HAP-1 (cell line): ENCODE measurements around the gene ARHGAP15.

ENCODE experiments used
- DNase-seq, 2 experiments: peaks; one replicate each; pipeline ENCODE4 v3.0.0-alpha.2; 2016 to 2020; ENCODE audit warnings: low spot score in 2 of 2
- H3K27me3 ChIP-seq: fragments of 250-450 bp; sonication (Bioruptor Pico); 2 replicates; pipeline ENCODE4 v1.5.1; 2020; ENCODE audit warnings: low read depth, mild to moderate bottlenecking, moderate library complexity
- H3K36me3 ChIP-seq: fragments of 250-450 bp; sonication (Bioruptor Pico); replicated peaks from 2 replicates; pipeline ENCODE4 v1.5.1; 2020; ENCODE audit warnings: mild to moderate bottlenecking
- H3K4me1 ChIP-seq: fragments of 250-450 bp; sonication (Bioruptor Pico); 2 replicates; pipeline ENCODE4 v1.5.1; 2020; ENCODE audit warnings: mild to moderate bottlenecking
- H3K4me3 ChIP-seq: fragments of 250-450 bp; sonication (Bioruptor Pico); 2 replicates; pipeline ENCODE4 v1.5.1; 2020; ENCODE audit warnings: mild to moderate bottlenecking, moderate library complexity
- H3K9me3 ChIP-seq: fragments of 250-450 bp; sonication (Bioruptor Pico); 2 replicates; pipeline ENCODE4 v1.5.1; 2020; ENCODE audit warnings: mild to moderate bottlenecking, moderate library complexity
- in situ Hi-C: fragments of 300-500 bp; cut with MboI; formaldehyde crosslinking; loops from 3 replicates; pipeline ENCODE4 v1.14.3; 2020; ENCODE audit warnings: low sequenced_read_pairs, inconsistent platforms, mixed read lengths

ARHGAP15 gene

GRCh38 chr2:143548032-143548431 lies 418.8 kb downstream of the ARHGAP15 start:
- DNase-seq: no peak
- Histone ChIP-seq H3K4me1 (no peaks in the 10 kb centered on the region; the same call in 1 of the 2 replicates), H3K27me3 (no peaks in the 10 kb centered on the region), H3K9me3 (no peaks in the 10 kb centered on the region), H3K36me3 (no peaks in the 10 kb centered on the region), H3K4me3 (no peak overlapping the region)
- in situ Hi-C loops: no loop called here

GRCh38 chr2:143550500-143550899 lies 421.3 kb downstream of the ARHGAP15 start:
- H3K27me3 ChIP-seq: no peaks in the 10 kb centered on the region
- no peaks in the 10 kb centered on the region; the same call in 1 of the 2 replicates for H3K4me1 ChIP-seq
- in situ Hi-C loops: no loop called here
- no peak overlapping the region for H3K4me3 ChIP-seq
- no peaks in the 10 kb centered on the region for H3K9me3 ChIP-seq
- H3K36me3 ChIP-seq: no peaks in the 10 kb centered on the region
- DNase-seq: no peak

GRCh38 chr2:143551971-143552650 lies 422.9 kb downstream of the ARHGAP15 start:
- no peaks in the 10 kb centered on the region for H3K27me3 ChIP-seq
- in situ Hi-C loops: no loop called here
- H3K4me1 ChIP-seq: no peaks in the 10 kb centered on the region
- H3K9me3 ChIP-seq: no peaks in the 10 kb centered on the region
- H3K4me3 ChIP-seq: no peak overlapping the region
- no peaks in the 10 kb centered on the region for H3K36me3 ChIP-seq
- DNase-seq: no peak

GRCh38 chr2:143553261-143553660 lies 424.0 kb downstream of the ARHGAP15 start:
- Histone ChIP-seq H3K36me3 (no peaks in the 10 kb centered on the region), H3K4me1 (no peaks in the 10 kb centered on the region), H3K4me3 (no peak overlapping the region), H3K9me3 (no peaks in the 10 kb centered on the region), H3K27me3 (no peaks in the 10 kb centered on the region)
- DNase-seq: no peak
- in situ Hi-C loops: no loop called here

- Histone ChIP-seq H3K4me3 (no peak overlapping the region), H3K27me3 (no peaks in the 10 kb centered on the region), H3K4me1 (no peaks in the 10 kb centered on the region), H3K9me3 (no peaks in the 10 kb centered on the region), H3K36me3 (no peaks in the 10 kb centered on the region)
- no peak for DNase-seq
- in situ Hi-C loops: no loop called here
Observed at GRCh38 chr2:143558665-143559064, 429.4 kb downstream of the ARHGAP15 start.

DNA sequence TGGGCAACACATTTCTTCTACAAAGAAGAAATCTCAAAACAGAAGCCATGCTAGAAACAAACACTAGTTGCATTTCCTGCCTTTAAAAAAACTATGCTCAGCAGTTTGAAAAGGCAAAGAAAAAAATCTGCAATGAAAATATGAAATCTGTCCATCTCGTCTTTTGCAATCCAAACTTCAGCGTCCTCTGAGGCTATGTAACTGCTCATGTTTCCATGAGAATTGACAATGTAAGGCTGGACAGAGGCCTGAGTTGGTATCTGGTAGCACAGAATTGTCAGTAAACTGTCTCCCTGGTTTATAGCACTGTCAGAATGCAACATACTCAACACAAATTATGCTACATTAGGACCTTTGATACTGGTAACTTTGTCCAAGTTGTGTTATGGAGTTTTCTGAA lies 429.9 kb downstream of the ARHGAP15 start:
- in situ Hi-C loops: no loop called here
- H3K4me1 ChIP-seq: no peaks in the 10 kb centered on the region
- DNase-seq: no peak
- H3K4me3 ChIP-seq: no peak overlapping the region
- no peaks in the 10 kb centered on the region for H3K9me3 ChIP-seq
- H3K27me3 ChIP-seq: no peaks in the 10 kb centered on the region
- H3K36me3 ChIP-seq: no peaks in the 10 kb centered on the region

DNA sequence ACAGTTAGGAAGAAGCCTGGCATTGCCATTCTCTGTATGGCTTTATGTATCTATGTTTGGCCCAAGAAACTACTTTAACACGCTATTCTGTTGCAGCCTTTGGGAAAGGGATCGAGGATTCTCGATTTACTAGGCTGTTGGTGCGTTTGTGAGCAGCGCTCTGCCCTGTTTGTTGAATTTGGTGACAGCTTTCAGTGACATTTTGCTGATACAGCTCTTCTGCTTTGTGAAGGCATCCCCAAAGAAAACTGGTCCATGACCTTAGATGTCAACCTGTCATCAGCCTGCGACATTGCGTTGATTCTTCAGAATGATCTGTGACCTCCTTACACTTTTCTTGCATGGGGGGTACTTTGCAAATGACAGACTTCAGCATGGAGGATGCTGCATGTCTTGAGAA lies 431.5 kb downstream of the ARHGAP15 start:
- Histone ChIP-seq H3K27me3 (no peaks in the 10 kb centered on the region), H3K9me3 (no peaks in the 10 kb centered on the region), H3K4me3 (no peak overlapping the region), H3K4me1 (no peaks in the 10 kb centered on the region), H3K36me3 (no peaks in the 10 kb centered on the region)
- in situ Hi-C loops: no loop called here
- DNase-seq: no peak

GRCh38 chr2:143564419-143564818 lies 435.2 kb downstream of the ARHGAP15 start:
- no peaks in the 10 kb centered on the region for H3K4me1 ChIP-seq

GRCh38 chr2:143571747-143572146 lies 442.5 kb downstream of the ARHGAP15 start:
- in situ Hi-C loops: no loop called here
- Histone ChIP-seq H3K27me3 (0 out of 2 replicates have a peak, but pooled peaks cover 2% of the 10 kb centered on the region), H3K4me1 (peaks cover 3% of the 10 kb centered on the region; the same call in 1 of the 2 replicates), H3K9me3 (no peaks in the 10 kb centered on the region), H3K4me3 (no peak overlapping the region), H3K36me3 (no peaks in the 10 kb centered on the region)
- no peak for DNase-seq

More at GRCh38 chr2:143564419-143564818, 435.2 kb downstream of the ARHGAP15 start:
- Histone ChIP-seq H3K9me3 (no peaks in the 10 kb centered on the region), H3K36me3 (no peaks in the 10 kb centered on the region), H3K4me3 (no peak overlapping the region), H3K27me3 (no peaks in the 10 kb centered on the region)
- in situ Hi-C loops: no loop called here
- no peak for DNase-seq

GRCh38 chr2:143572421-143572820 lies 443.2 kb downstream of the ARHGAP15 start:
- DNase-seq: no peak
- in situ Hi-C loops: no loop called here
- 0 out of 2 replicates have a peak, but pooled peaks cover 2% of the 10 kb centered on the region for H3K27me3 ChIP-seq

GRCh38 chr2:143574069-143574468 lies 444.9 kb downstream of the ARHGAP15 start:
- 0 out of 2 replicates have a peak, but pooled peaks cover 2% of the 10 kb centered on the region for H3K27me3 ChIP-seq
- no peak overlapping the region for H3K4me3 ChIP-seq
- in situ Hi-C loops: no loop called here
- no peaks in the 10 kb centered on the region for H3K9me3 ChIP-seq
- H3K4me1 ChIP-seq: peaks cover 3% of the 10 kb centered on the region; the same call in 1 of the 2 replicates
- no peaks in the 10 kb centered on the region for H3K36me3 ChIP-seq
- no peak for DNase-seq

More at GRCh38 chr2:143572421-143572820, 443.2 kb downstream of the ARHGAP15 start:
- Histone ChIP-seq H3K4me1 (peaks cover 3% of the 10 kb centered on the region; the same call in 1 of the 2 replicates), H3K36me3 (no peaks in the 10 kb centered on the region), H3K9me3 (no peaks in the 10 kb centered on the region), H3K4me3 (no peak overlapping the region)

- Histone ChIP-seq H3K36me3 (no peaks in the 10 kb centered on the region), H3K27me3 (0 out of 2 replicates have a peak, but pooled peaks cover 2% of the 10 kb centered on the region), H3K4me1 (peaks cover 3% of the 10 kb centered on the region; the same call in 1 of the 2 replicates), H3K9me3 (no peaks in the 10 kb centered on the region), H3K4me3 (no peak overlapping the region)
- in situ Hi-C loops: no loop called here
- peak; percentile 21 to 30 for DNase-seq
Observed at GRCh38 chr2:143575340-143575739, 446.1 kb downstream of the ARHGAP15 start.

DNA sequence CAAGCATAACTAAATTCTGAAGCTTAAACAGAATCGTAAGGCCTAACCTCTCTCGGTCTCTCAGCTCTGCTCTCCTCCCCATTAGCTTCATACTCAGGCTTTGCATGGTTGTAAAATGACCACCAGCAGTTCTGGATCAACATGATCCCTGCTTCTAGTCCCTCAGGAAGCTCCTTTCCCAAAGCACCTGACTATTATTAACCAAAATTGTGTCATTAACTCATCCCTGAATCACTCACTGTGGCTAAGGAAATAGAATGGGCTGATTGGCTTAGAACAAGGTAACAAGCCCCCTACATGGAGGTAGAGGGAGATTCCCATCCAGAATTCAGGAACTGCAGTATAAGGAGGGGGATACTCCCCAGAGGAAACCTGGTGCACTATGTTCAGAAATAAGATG lies 448.3 kb downstream of the ARHGAP15 start:
- in situ Hi-C loops: no loop called here

DNA sequence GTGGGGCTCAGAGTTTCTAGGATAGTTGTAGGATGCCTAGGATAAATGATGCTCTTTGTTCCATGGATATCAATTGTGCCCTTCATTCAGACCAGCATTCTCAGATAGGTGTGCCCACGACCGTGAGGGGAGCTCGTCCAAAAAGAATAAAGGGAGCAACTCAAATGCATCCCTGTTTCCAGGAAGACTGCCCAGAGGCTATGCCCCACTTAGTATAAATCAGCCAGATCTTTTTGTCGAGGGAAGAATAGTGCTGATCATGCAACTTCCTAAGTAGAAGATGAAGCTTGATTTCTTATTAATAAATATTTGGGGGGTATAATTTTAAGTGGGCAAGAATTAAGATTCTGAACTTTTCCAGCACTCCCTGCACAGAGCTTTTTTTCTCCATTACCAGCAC lies 450.2 kb downstream of the ARHGAP15 start:
- in situ Hi-C loops: no loop called here

More for the DNA sequence above, 448.3 kb downstream of the ARHGAP15 start:
- Histone ChIP-seq H3K27me3 (no peaks in the 10 kb centered on the region), H3K4me3 (no peak overlapping the region), H3K9me3 (no peaks in the 10 kb centered on the region), H3K36me3 (no peaks in the 10 kb centered on the region), H3K4me1 (peaks cover 2% of the 10 kb centered on the region; the same call in 1 of the 2 replicates)
- DNase-seq: no peak

More for the DNA sequence above, 450.2 kb downstream of the ARHGAP15 start:
- no peak overlapping the region for H3K4me3 ChIP-seq
- no peak for DNase-seq
- H3K27me3 ChIP-seq: no peaks in the 10 kb centered on the region
- H3K36me3 ChIP-seq: no peaks in the 10 kb centered on the region
- H3K4me1 ChIP-seq: no peaks in the 10 kb centered on the region
- no peaks in the 10 kb centered on the region for H3K9me3 ChIP-seq
